ENCODE measurements around the gene ADAMTS20. TPM values are rescaled to one million over a fixed set of nuclear protein-coding genes. Genes with fewer than 3 reads are reported as not detected.
A peak's percentile ranks its signal among the peaks of the same experiment; 100 is the strongest.

Gene ADAMTS20
- polyA plus RNA-seq, 1 experiment, result not detected

DNA sequence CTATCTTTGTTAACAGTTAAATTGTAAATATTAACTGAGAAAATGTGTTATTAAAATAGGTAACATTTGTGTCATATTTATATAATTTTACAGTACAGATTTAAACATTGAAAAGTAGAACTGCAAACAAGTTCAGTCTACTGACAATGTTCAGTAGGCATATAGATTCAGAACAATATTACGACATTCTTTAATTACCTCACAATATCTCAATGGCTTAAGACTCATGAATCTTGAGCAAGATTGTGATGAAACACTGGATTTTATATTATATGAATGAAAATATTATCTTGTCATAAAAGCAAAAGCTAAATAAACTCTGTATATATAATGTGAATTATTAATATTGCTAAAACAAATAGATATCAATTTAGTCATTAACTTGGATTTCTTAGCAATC lies 194.9 kb downstream of the ADAMTS20 start:
- no peak for TF ChIP-seq CTCF (IDR thresholded peaks at IDR 0.05; ENCODE audit: insufficient read depth, low read depth, low read length)
- DNase-seq (ENCODE audit: low read depth), result no peak
- H3K4me3 ChIP-seq (ENCODE audit: low read depth, low read length), result no peak overlapping the region
- H3K27me3 ChIP-seq (ENCODE audit: control insufficient read depth, insufficient read depth, low read length), result no peaks in the 10 kb centered on the region
- ChIA-PET CTCF (interaction anchor here (0.6 kb wide), 1 partner anchor 405 kb away, joined by 3 read pairs; no protein-coding TSS in a partner anchor), POLR2A (no interaction called here)
- no peaks in the 10 kb centered on the region for H3K36me3 ChIP-seq (ENCODE audit: control insufficient read depth, insufficient read depth, low read length)

DNA sequence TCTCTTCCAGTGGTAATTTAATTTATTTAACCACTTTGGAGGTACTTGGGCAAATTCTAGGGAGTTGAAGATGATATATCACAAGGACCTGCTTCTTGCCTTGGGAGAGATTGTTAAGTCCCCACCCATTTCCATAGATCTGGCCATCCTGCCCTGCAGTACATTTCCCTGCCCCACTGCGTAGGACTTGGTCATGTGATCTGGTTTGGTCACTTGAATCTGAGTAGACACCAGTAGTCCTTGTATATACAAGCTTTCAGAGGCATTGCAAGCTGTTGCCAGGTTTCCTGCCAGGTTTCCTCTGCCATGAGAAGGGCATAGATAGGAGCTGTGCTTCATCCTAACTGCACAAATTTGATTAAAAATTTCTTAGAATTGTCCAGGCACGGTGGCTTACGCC lies 200.0 kb downstream of the ADAMTS20 start:
- H3K27me3 ChIP-seq (ENCODE audit: control insufficient read depth, insufficient read depth, low read length), result 0 out of 2 replicates have a peak, but pooled peaks cover 1% of the 10 kb centered on the region
- ChIA-PET POLR2A (no interaction called here), CTCF (no interaction called here)
- H3K36me3 ChIP-seq (ENCODE audit: control insufficient read depth, insufficient read depth, low read length), result no peaks in the 10 kb centered on the region
- H3K4me3 ChIP-seq (ENCODE audit: low read depth, low read length), result no peak overlapping the region
- DNase-seq (ENCODE audit: low read depth), result no peak
- no peak for TF ChIP-seq CTCF (IDR thresholded peaks at IDR 0.05; ENCODE audit: insufficient read depth, low read depth, low read length)

DNA sequence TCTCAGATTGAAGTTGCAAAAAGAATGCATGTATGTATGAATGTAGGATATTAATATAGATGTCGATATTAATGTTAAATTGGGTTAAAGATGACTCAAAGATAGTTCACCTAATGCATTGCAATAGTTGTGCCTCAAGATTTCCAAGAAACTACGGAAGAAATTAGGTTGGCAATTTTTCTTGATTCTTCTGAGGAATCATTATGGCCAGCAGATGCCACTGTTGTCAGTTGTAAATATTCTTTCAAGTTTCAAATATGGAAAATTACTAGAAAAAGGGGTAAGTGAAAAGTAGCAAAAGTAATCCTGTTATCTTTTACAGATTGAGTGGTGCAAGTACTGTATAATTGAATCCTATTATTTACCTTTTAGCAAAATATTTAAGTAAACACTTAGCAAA lies 202.1 kb downstream of the ADAMTS20 start:
- POLR2A ChIA-PET, result no interaction called here

DNA sequence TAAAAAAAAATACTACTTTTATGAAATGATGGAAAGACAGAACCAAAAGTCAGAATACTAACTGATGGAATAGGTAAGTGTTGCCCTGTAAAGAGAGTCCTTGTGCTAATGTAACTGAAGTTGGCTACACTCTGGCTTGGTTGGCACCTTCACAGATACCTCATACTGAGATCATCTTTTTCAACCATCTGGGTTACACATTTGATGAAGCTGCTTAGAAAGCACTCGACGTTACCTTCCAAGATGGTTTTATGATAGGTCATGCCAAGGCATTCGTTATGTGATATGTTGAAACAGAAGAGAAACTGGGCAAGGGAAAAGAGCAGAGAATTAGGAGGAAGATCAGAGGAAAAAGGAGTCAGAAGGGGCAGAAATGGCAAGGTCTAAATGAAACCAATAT lies 203.8 kb downstream of the ADAMTS20 start:
- ChIA-PET CTCF (interaction anchor here (1.1 kb wide), 1 partner anchor 15 kb away, joined by 4 read pairs; no protein-coding TSS in a partner anchor), POLR2A (no interaction called here)
- no peak for TF ChIP-seq CTCF (IDR thresholded peaks at IDR 0.05; ENCODE audit: insufficient read depth, low read depth, low read length)
- H3K4me3 ChIP-seq (ENCODE audit: low read depth, low read length), result no peak overlapping the region
- no peak for DNase-seq (ENCODE audit: low read depth)
- no peaks in the 10 kb centered on the region for H3K36me3 ChIP-seq (ENCODE audit: control insufficient read depth, insufficient read depth, low read length)
- H3K27me3 ChIP-seq (ENCODE audit: control insufficient read depth, insufficient read depth, low read length), result 0 out of 2 replicates have a peak, but pooled peaks cover 1% of the 10 kb centered on the region

More for the DNA sequence above, 202.1 kb downstream of the ADAMTS20 start:
- DNase-seq (ENCODE audit: low read depth), result no peak
- Histone ChIP-seq H3K36me3 (ENCODE audit: control insufficient read depth, insufficient read depth, low read length) (no peaks in the 10 kb centered on the region), H3K27me3 (ENCODE audit: control insufficient read depth, insufficient read depth, low read length) (0 out of 2 replicates have a peak, but pooled peaks cover 1% of the 10 kb centered on the region), H3K4me3 (ENCODE audit: low read depth, low read length) (no peak overlapping the region)
- TF ChIP-seq CTCF (IDR thresholded peaks at IDR 0.05; ENCODE audit: insufficient read depth, low read depth, low read length), result peak; percentile 38
- CTCF ChIA-PET, result interaction anchor here (0.6 to 1.4 kb wide), 4 partner anchors 98 to 960 kb away, joined by 3 to 5 read pairs (median 3); no protein-coding TSS in a partner anchor

- POLR2A ChIA-PET, result no interaction called here
- H3K4me3 ChIP-seq (ENCODE audit: low read depth, low read length), result no peak overlapping the region
- TF ChIP-seq CTCF (IDR thresholded peaks at IDR 0.05; ENCODE audit: insufficient read depth, low read depth, low read length), result no peak
- no peak for DNase-seq (ENCODE audit: low read depth)
- CTCF ChIA-PET, result interaction anchor here (1.3 kb wide), 1 partner anchor 9 kb away, joined by 5 read pairs; no protein-coding TSS in a partner anchor
- 0 out of 2 replicates have a peak, but pooled peaks cover 1% of the 10 kb centered on the region for H3K27me3 ChIP-seq (ENCODE audit: control insufficient read depth, insufficient read depth, low read length)
- no peaks in the 10 kb centered on the region for H3K36me3 ChIP-seq (ENCODE audit: control insufficient read depth, insufficient read depth, low read length)
Observed at GRCh38 chr12:43347026-43347425, 205.0 kb downstream of the ADAMTS20 start.

All from BJ (cell line).